NCI-H1417 (cell line): ENCODE measurements around the gene RBM17.
"Not testable (repeated sequence)": the region's sequence is repeated elsewhere in the genome, so short reads cannot be mapped to it uniquely, and the experiment has no call there.

Experiments used
- DNase-seq, 3 experiments: peaks; one replicate each; lab custom pipeline; 2025; lab: John Stamatoyannopoulos, UW

The RBM17 gene

DNA sequence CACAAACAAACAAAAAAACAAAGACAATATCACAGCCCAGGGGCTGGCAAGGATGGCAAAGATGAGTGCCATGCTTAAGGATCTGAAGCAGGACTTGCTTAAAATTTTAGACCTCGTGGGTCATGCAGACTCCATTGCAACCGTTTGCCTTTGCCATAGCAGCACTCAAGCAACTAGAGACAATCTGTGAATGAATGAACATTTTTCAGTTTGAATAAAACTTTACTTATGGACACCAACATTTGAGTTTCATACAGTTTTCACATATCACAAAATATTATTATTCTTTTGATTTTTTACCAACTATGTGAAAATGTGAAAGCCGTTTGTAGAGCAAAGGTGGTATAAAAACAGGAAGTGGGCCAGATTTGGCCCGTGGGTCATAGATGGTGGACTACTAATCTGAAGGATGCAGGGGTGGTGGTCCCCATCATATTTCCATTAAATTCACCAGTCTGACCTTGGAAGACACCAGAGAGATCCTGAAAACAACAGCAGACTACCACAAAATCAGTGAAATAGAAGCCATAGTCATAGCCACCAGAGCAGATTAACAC is 8.3 kb upstream of the RBM17 start:
- no peak for DNase-seq

DNA sequence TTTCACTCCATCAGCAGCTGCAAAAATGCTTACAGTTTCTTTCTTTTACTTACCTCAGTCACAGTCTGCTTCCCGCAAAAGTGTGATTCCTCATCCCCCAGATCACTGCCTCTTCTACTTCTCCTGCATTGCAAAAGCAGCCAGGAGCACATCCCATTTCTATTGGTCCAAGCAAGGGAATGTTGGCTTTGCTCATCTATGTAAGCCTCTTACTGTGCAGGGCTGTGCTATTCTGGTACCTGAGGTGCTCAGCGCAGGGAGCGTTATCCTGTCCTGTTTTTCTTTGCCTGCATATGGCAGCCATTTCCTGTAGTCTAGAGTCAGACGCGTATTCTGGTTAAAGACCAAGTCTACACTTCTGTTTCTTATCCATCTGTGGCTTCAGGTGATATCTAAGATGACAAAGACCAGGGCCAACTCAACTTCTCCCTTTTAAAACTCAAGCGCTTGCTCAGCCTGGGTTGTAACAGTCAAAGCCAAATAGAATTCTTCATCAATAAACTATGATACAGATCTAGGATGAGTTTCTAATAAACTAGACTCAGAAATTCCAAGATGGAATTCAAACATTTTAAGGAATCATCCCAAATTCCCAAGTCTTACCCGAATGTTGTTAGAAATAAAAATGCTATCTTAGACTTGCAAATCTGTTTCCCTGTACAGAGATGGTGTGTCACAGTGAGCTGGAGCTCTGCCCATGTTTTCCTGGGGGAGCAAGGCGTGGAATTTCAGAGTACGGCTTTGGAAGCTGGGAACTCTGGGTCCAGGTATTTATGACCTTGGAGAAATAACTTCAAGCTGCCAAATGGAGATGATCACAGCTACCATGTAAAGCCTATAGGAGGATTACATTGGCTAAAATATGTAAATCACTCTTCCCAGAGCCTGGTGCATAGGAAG is 6.1 kb upstream of the RBM17 start:
- DNase-seq: no peak

DNA sequence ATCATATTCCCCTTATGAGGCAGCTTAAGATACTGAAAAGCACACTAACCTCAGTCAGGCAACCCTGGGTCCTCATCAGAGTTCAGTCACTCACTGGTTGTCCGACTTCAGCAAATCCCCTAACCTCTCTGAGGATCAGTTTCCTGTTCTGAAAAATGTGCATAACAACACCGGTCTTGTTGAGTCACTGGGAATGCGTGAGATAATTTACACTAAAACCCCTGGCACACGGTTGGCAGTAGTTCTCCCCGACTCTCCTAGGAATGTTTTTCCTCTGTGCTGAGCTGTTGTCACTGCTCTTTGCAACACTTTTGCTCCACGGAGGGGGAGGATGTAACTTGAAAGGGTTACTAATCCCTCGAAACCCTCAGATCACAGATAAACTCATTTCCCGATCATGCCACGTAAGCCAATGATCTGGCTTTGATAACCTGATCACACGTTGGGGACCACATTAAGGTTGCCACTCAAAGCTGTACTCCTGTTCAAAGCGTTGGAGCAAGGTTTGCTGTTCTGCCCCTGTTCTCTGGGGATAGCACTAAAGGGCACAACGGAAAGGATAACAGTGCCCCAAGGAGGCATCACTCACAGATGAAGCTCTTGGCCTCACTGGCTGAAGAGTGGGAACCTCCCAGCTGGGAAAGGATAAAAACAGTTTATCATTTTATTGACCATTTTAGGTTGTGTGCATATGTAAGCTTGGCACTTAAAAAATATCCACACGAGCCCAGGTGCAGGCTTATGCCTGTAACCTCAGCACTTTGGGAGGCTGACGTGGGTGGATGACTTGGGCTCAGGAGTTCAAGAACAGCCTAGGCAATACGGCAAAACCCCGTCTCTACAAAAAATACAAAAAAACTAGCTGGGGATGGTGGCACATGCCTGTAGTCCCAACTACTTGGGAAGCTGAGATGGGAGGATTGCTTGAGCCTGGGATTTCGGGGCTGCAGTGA is 5.0 kb upstream of the RBM17 start:
- DNase-seq: no peak

DNA sequence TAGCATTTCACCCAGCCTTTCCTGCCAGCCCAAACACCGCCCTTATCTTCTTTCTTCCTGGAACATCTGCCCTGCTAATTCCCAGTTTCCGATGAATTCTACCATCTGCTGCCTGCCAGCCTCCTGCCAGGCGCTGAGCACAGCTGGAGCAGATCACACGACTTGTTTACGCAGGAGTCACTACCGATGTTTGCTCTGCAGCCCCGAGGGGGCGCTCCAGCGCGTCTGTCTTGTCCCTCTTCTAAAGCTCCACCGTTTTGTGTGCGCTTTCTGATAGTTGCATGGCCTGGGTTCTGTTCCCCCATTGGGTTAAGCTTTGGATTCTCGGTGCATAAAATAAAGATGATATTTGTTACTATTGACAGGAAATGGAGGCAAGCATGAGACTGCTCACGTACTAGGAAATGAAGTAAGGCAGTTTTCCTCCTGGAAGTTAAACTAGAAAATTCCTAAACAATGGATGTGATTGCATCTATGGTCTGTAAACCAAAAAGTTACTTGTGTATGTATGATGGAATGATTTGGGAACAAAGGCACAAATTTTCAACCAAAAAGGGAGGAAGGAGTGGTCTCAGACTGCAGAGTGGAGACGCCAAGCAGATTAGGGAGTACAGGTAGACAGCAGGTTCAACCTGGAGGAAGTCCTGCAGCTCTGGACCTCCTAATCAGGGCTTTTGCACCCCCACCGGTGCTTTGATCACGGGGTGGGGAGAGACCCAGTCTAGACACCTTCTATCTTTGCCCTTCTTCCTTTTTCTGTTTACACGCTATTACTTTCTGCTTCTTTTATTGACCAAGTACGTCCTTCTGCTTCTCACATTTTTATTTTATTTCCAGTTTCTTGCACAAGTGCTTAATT is 2.2 kb upstream of the RBM17 start:
- peak; percentile 67 to 83 (median 70) for DNase-seq

DNA sequence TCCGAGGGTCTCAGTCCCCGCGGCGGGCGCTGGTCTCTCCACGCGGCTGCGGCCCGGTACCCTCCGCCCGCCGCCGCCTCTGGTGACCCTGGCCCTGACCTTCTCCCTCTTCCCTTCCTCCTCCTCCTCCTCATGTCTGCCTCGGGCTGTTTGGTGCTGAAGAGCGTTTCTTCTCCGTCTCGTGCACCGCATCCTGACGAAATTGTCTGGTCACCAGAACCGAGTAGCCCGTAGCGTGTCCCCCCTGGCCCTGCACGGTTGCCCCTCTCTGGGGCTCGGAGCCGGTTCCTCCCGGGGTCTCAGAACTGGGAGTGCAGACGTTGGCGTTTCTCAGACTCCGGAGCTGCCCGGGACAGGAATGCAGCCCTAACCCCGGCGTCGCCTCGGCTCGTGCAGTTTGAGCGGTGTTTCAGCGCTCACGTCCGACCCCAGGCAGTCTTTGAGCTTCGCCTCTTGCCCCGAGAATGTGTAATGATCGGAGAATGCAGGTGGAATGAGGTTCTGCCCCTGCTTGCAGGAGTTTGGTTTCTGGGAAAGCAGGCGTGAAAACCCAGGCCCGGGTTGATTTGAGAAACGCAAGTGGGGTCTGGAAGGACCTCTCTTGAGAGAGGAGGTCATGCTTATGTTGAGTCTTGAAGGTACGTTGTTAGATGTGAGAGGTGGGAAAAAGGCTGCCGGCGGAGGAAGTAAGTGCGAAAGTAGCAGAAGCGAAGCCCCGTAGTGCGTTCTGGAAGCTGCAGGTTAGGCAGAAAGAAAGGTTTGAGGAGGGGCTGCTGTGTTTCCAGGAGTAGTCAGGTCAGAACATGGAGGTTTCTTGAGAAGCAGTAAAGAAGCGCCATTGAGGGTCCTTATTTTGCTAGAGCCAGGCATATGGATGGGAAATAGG is 743 bp downstream of the RBM17 start:
- peak in 2 of 3 experiments; percentile 40 to 44 for DNase-seq

DNA sequence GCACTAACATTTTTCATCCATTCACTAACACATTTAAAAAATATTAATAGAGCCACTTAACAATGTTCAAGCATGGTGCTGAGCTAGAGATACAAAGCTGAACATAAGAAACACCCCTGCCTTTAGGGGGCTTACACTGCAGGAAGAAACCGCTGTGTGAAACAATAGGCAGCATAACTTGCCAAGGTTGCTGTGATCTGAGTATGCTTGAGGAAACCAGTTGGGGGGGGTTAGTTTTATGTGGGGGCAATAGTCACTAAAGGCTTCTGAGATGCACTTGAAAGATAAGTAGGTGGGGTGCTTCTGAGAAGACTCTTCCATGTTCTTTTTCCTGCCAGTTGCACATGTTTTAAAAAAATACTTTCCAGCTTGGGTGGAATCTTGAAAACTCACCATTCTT is 2.8 kb downstream of the RBM17 start:
- no peak for DNase-seq

DNA sequence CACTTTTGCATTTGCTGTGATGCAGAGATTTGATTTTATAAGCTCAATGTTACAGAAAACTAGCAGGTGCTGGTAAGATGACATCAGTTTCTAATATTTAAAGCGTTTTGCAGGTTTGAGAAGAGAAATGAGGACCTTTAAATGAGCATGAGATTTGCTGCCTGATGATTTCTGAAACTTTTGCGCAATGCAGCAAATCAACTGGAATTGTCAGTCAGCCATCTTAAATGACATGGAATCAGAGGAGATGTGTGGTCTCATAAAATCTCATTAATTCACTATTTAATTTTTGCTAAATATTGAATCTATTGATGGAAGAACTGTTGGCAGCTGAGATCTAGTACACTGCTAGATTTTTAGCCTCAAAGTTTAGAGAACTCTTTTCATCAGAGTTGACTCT is 3.9 kb downstream of the RBM17 start:
- DNase-seq: no peak

DNA sequence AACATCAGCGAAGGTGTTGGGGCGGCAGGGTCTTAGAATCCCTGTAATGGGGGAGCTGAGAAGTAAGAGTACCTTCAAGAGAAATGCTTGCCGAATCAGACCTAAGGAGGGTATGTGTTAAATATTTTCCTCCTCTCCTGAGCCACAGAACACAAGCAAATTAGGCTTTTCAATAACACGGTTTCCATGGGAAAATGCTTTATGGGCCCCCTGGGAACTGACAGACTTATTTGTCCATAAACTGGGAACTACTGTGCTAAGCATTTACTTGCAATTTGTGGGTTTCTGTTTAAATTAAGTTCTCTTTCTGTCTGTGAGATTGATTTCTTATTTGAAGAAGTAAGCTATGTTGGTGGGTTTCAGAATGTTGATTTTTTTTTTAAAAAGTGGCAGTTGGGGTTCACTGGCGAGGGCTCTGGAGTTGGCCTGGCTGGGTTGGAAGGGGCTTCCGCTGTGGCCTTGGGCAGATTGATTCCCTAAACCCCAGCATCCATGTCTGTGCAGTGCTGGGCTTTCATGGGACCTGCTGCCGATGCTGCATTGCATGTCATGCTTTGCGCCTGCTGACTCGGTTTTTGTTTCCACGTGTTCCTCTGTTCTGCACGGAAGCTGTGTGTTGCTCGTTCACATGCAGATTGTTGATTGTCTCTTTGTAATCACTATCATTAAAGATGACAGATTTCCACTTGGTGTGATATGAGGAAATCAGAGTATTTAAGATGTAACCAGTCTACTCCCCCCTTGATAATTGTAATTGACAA is 7.2 kb downstream of the RBM17 start:
- no peak for DNase-seq

DNA sequence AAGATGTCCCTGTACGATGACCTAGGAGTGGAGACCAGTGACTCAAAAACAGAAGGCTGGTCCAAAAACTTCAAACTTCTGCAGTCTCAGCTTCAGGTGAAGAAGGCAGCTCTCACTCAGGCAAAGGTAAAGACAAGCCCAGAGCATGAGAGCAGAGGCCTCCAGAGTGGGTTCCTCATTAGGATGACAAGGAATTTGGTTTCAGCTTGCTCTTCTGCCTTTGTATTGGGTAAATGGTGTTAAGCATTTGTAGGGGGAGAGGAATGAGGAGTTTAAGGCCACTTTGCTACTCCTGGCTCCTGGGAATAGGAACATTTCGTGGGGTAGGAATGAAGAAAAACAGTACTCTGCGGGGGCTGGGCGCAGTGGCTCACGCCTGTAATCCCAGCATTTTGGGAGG is 8.2 kb downstream of the RBM17 start:
- DNase-seq: no peak

DNA sequence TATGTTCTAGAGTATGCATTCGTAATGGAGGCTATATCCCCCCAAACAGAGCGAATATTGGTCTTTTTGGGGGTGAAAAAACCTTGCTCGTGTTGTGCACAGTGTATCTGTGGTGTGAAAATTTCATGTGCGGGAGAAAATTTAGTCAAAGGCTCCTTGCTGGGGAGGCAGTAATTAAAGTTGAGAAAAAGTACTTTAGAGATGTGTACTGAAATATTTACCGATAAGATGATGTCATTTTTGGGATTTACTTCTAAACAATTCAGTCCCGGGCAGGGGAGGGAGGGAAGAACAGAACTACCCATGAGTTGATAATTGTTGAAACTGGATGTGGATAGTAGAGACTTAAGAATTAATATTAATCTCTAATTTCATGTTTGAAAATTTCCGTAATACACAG is 9.3 kb downstream of the RBM17 start:
- no peak for DNase-seq

DNA sequence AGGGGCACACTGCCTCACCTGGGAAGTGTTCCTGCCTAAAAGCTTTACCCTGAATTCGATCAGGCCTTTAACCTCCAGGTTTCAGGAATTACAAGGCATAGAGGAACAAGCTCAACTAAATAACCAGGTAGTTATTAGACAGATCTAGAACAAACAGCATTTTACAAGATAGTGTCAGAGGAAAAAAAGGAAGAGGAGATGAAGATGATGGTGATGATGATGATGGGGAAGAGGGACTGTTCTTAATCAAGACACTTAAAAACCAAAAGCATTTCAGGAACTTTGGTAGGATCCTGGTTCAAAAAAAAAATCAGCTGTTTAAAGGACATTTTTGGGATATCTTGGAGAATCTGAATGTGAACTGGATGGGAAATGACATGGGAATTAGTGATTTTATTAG is 11.5 kb downstream of the RBM17 start:
- no peak for DNase-seq

DNA sequence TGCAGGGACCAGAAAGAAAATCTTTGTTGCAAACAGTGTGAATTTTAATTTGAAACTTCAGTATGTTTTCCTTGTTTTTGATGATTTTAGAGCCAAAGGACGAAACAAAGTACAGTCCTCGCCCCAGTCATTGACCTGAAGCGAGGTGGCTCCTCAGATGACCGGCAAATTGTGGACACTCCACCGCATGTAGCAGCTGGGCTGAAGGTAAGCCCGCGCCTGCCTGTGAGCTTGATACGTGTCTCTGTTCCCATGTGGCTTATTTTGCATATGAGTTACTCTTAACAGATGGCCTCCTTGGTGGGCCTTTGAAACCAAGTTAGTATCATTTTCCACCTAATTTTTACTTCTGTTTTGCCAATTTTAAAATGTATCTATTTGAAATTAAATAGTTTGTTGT is 12.3 kb downstream of the RBM17 start:
- DNase-seq: no peak

DNA sequence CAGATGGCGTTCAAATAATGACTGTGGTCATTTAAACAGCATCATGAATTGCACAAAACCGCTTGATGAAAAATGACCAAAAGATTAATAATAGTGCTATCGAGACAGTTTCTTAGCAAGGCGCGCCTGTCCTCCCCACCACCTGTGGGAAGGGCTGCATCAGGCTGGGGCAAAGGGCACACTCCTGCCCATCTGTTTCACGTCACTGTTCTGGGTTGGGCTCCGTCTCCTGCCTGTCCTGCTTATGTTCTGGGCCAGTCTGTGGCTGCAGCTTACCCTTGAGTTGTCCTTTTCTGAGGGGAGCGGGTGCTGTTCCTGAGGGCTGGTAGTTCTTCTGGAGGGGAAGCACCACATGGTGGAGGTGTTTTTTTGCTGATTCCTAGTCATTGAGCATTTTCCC is 13.3 kb downstream of the RBM17 start:
- DNase-seq: no peak

DNA sequence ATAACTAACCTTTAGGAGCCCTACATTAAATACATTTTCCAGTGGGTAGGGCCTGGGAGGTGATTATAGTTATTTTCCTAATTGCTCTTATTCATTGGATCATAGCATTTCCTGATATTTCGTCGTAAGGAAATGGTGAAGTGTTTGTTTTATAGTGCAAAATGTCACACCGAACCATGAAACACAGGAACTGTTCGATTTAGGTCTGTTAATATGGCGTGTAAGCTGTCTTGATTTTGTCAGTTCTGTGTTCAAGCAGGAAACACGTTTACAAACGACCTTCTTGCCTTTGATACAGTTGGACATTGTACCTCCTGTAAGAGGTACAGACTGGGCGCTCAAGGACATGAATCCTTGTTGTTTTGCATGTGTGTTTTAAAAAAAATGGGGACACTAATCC is 14.8 kb downstream of the RBM17 start:
- DNase-seq: no peak

DNA sequence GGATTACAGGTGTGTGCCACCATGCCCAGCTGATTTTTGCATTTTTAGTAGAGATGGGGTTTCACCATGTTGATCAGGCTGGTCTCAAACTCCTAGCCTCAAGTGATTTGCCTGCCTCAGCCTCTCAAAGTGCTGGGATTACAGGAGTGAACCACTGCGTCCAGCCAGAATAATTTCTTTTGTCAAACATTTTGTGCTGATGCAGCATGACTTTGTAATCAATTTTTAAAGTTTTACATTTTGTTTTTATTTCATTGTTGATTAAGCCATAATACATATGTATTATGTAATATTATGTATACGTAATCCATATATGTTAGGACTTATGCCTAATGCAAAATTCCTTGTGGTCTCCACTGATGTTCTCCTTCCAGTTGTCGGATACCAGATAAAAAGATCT is 18.8 kb downstream of the RBM17 start:
- not testable (repeated sequence) for DNase-seq

DNA sequence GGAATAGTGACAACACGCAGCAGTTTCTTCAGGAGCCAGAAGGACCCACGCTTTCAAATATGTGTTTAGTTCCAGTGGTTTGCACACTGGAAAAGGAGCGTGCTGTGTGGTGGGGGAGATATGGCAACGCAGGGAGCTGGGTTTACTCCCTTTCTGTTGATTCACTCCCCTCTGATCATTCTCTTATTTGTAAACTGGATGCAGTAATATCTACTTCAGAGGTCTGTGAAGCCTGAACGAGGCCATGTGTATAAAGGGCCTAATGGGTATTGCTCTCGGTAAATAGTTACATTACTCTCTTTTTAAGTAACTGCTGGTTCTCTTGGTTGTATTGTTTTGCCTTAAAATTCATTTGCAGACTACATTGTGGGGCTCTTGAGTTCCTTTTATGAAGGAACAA is 19.2 kb downstream of the RBM17 start:
- no peak for DNase-seq

DNA sequence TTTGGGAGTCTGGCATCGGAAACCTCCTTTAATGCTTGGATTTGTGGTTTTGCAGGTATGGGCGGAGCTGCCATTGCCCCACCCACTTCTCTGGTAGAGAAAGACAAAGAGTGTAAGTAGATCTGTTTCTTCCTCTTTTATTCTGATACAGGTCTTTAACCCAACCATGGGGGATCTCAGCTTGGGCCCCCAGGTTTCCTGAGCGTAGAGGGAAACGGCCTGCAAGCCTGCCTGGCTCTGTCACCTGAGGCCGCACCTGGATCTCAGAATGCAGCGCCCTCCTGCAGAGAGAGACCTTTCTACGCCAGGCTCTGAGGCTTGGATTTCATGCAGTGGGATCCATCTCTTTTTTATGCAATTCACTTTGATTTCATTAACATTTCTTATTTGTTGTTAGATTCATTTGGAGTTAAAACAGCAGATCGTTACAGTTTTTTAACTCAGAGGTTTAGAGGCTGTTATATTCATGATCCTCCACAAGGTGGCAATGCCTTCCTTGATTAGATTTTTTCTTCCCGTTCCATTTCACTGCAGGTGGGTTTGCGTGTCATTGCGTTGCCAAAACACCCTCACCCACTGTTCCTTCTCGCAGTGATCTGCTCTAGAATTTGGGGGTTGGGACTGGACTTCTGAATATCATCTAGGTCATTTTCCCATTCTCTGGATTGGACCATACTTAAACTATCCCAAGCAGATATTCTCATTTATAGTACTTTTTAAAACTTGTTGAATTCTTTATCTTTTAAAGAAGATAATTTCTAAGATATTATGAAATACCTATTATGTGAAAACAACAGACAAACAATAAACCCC is 20.0 kb downstream of the RBM17 start:
- DNase-seq: peak in 1 of 3 experiments; percentile 47

DNA sequence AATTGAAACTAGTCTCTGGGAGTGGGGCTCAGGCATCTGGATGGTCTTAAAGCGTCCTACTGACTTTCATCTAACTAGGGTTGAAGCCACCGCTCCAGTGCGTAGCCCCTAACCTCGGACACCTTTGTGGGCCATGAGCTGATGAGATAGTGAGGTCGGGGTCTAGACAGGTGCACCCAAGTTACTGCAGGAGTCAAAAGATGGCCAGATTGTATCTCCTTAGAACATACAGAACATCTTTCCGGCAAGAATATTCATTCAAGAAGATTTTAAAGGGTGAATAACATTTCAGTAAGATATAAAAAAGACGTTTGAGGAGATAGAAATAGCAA is 20.6 kb downstream of the RBM17 start:
- no peak for DNase-seq

DNA sequence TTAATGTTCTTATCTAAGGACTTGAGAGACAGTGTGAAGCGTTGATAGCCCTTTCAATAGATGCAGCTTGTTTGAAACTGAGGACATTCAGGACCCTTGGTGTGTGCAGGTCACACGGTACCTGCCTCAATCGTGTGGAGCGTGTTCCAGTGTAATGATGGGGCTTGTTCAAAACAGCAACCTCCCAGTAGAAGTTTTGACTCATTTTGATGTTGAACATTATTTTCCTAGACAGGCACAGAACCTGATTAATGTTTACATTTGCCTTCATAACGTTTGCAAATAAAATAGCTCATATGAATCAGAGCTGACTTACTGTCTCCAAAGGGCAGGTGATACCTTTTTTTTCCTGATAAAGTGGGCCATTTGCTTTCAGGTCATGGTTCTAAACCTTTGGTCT is 21.3 kb downstream of the RBM17 start:
- no peak for DNase-seq
